ENCODE measurements around the gene DMAC2L.

GRCh38 chr14:50348933-50349332, 36.8 kb downstream of the DMAC2L start:
- TF ChIP-seq, protein P1, sequence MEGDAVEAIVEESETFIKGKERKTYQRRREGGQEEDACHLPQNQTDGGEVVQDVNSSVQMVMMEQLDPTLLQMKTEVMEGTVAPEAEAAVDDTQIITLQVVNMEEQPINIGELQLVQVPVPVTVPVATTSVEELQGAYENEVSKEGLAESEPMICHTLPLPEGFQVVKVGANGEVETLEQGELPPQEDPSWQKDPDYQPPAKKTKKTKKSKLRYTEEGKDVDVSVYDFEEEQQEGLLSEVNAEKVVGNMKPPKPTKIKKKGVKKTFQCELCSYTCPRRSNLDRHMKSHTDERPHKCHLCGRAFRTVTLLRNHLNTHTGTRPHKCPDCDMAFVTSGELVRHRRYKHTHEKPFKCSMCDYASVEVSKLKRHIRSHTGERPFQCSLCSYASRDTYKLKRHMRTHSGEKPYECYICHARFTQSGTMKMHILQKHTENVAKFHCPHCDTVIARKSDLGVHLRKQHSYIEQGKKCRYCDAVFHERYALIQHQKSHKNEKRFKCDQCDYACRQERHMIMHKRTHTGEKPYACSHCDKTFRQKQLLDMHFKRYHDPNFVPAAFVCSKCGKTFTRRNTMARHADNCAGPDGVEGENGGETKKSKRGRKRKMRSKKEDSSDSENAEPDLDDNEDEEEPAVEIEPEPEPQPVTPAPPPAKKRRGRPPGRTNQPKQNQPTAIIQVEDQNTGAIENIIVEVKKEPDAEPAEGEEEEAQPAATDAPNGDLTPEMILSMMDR (IDR thresholded peaks at IDR 0.05), result no peak
- no peak for TF ChIP-seq POLR2A (IDR thresholded peaks at IDR 0.05)
